ENCODE measurements around the gene COL4A2. TPM values are rescaled to one million over a fixed set of nuclear protein-coding genes. Genes with fewer than 3 reads are reported as not detected.

Gene COL4A2
- total RNA-seq, 1 donor from 2014 or later = 180 TPM

GRCh38 chr13:110472904-110473563 lies 165.9 kb downstream of the COL4A2 start:
- intact Hi-C loops (cut with DNase I) = no loop called here
- Histone ChIP-seq H3K36me3 (peaks cover 4 to 26% of the 10 kb centered on the region in 2 donors), H3K9me3 (no peaks in the 10 kb centered on the region), H3K4me3 (no peak overlapping the region), H3K27ac (no peak overlapping the region), H3K27me3 (no peaks in the 10 kb centered on the region), H3K4me1 (no peaks in the 10 kb centered on the region)
- no peak for DNase-seq (ENCODE audit: extremely low spot score in 2 of 2)
- no peak for TF ChIP-seq CTCF (IDR thresholded peaks at IDR 0.05)
- TF ChIP-seq POLR2AphosphoS5 (IDR thresholded peaks at IDR 0.05; ENCODE audit: insufficient read depth in 1 of 2, low read depth in 1 of 2) = no peak
- no peak for TF ChIP-seq POLR2A (IDR thresholded peaks at IDR 0.05)

- Histone ChIP-seq H3K36me3 (peaks cover 4 to 22% of the 10 kb centered on the region in 2 donors), H3K27me3 (no peaks in the 10 kb centered on the region), H3K27ac (no peak overlapping the region), H3K4me1 (no peaks in the 10 kb centered on the region), H3K4me3 (no peak overlapping the region), H3K9me3 (no peaks in the 10 kb centered on the region)
- no peak for DNase-seq (ENCODE audit: extremely low spot score in 2 of 2)
- intact Hi-C loops (cut with DNase I) = no loop called here
- no peak for TF ChIP-seq CTCF (IDR thresholded peaks at IDR 0.05)
Measured at GRCh38 chr13:110474713-110475112, 167.6 kb downstream of the COL4A2 start.

GRCh38 chr13:110475117-110475516 lies 168.0 kb downstream of the COL4A2 start:
- no peak for DNase-seq (ENCODE audit: extremely low spot score in 2 of 2)
- H3K36me3 ChIP-seq = peaks cover 4 to 22% of the 10 kb centered on the region in 2 donors
- intact Hi-C loops (cut with DNase I) = no loop called here
- no peak overlapping the region for H3K4me3 ChIP-seq
- no peak overlapping the region for H3K27ac ChIP-seq
- H3K9me3 ChIP-seq = no peaks in the 10 kb centered on the region
- H3K4me1 ChIP-seq = no peaks in the 10 kb centered on the region
- TF ChIP-seq CTCF (IDR thresholded peaks at IDR 0.05) = no peak
- TF ChIP-seq POLR2AphosphoS5 (IDR thresholded peaks at IDR 0.05; ENCODE audit: insufficient read depth in 1 of 2, low read depth in 1 of 2) = no peak
- no peak for TF ChIP-seq POLR2A (IDR thresholded peaks at IDR 0.05)
- H3K27me3 ChIP-seq = no peaks in the 10 kb centered on the region

GRCh38 chr13:110475550-110476219 lies 168.6 kb downstream of the COL4A2 start:
- intact Hi-C loops (cut with DNase I) = no loop called here
- no peaks in the 10 kb centered on the region for H3K4me1 ChIP-seq
- no peak overlapping the region for H3K4me3 ChIP-seq
- DNase-seq (ENCODE audit: extremely low spot score in 2 of 2) = no peak
- H3K36me3 ChIP-seq = peaks cover 4 to 28% of the 10 kb centered on the region in 2 donors
- H3K27ac ChIP-seq = no peak overlapping the region
- no peaks in the 10 kb centered on the region for H3K9me3 ChIP-seq
- no peaks in the 10 kb centered on the region for H3K27me3 ChIP-seq
- TF ChIP-seq POLR2A (IDR thresholded peaks at IDR 0.05) (no peak), CTCF (IDR thresholded peaks at IDR 0.05) (no peak), POLR2AphosphoS5 (IDR thresholded peaks at IDR 0.05; ENCODE audit: insufficient read depth in 1 of 2, low read depth in 1 of 2) (no peak)

- no peak for DNase-seq (ENCODE audit: extremely low spot score in 2 of 2)
- no peak overlapping the region for H3K27ac ChIP-seq
- no peak for TF ChIP-seq POLR2A (IDR thresholded peaks at IDR 0.05)
- no peak for TF ChIP-seq POLR2AphosphoS5 (IDR thresholded peaks at IDR 0.05; ENCODE audit: insufficient read depth in 1 of 2, low read depth in 1 of 2)
- no peak for TF ChIP-seq CTCF (IDR thresholded peaks at IDR 0.05)
- no peak overlapping the region for H3K4me3 ChIP-seq
- no peaks in the 10 kb centered on the region for H3K9me3 ChIP-seq
- intact Hi-C loops (cut with DNase I) = no loop called here
- H3K27me3 ChIP-seq = no peaks in the 10 kb centered on the region
- H3K36me3 ChIP-seq = peaks cover 4 to 28% of the 10 kb centered on the region in 2 donors
- no peaks in the 10 kb centered on the region for H3K4me1 ChIP-seq
Measured at GRCh38 chr13:110476220-110476617, 169.1 kb downstream of the COL4A2 start.

Measured in vagina (tissue), 2 donors.